WTC11 (cell line): Measurements from ENCODE around the gene PRPF40B. TPM values are rescaled to one million over a fixed set of nuclear protein-coding genes. Genes with fewer than 3 reads are reported as not detected.

Source experiments
- ATAC-seq: fragments of 200-7000 bp; cut with Tn5 transposase; 2 replicates; pipeline ENCODE4 v1.10.0; 2021; ENCODE audit warnings: mild to moderate bottlenecking, moderate library complexity
- CTCF ChIA-PET: fragments of 300-600 bp; sonication (Branson Sonifier 250); formaldehyde crosslinking; loops from one replicate; lab custom pipeline; 2021; ENCODE audit warnings: antibody characterized with exemption; lab: Charles Lee
- POLR2A ChIA-PET: fragments of 350-600 bp; sonication (Branson Sonifier 250); formaldehyde crosslinking; loops from one replicate; lab custom pipeline; 2021; ENCODE audit warnings: antibody characterized with exemption; lab: Charles Lee
- DNase-seq: peaks from one replicate; pipeline ENCODE4 v3.0.0; 2021; ENCODE audit warnings: low spot score
- H3K27ac Mint-ChIP-seq: 2 replicates; pipeline ENCODE4 v1.8.0; 2021; ENCODE audit warnings: mixed read lengths
- H3K27me3 Mint-ChIP-seq: 2 replicates; pipeline ENCODE4 v1.8.0; 2021; ENCODE audit warnings: low read depth, mild to moderate bottlenecking, moderate library complexity, mixed read lengths
- H3K36me3 Mint-ChIP-seq: 2 replicates; pipeline ENCODE4 v1.8.0; 2021; ENCODE audit warnings: mixed read lengths
- H3K4me1 Mint-ChIP-seq: 2 replicates; pipeline ENCODE4 v1.8.0; 2022; ENCODE audit warnings: mixed read lengths
- H3K4me3 Mint-ChIP-seq: 2 replicates; pipeline ENCODE4 v1.8.0; 2021; ENCODE audit warnings: mild to moderate bottlenecking, moderate library complexity, mixed read lengths
- H3K9me3 Mint-ChIP-seq: 2 replicates; pipeline ENCODE4 v1.8.0; 2021; ENCODE audit warnings: mixed read lengths
- ATF1 ChIP-seq: sonication (generic); formaldehyde crosslinking; IDR thresholded peaks from 2 replicates; pipeline ENCODE4 v1.8.1; 2023; ENCODE audit warnings: mild to moderate bottlenecking, moderate library complexity, missing genetic modification reagents
- ATF2 ChIP-seq: sonication (generic); formaldehyde crosslinking; IDR thresholded peaks from 2 replicates; pipeline ENCODE4 v1.8.1; 2022; ENCODE audit warnings: low read depth, missing genetic modification reagents, borderline replicate concordance
- E2F1 ChIP-seq: sonication (generic); formaldehyde crosslinking; IDR thresholded peaks from 2 replicates; pipeline ENCODE4 v1.8.0; 2022; ENCODE audit warnings: mild to moderate bottlenecking, missing genetic modification reagents
- ESRRA ChIP-seq: sonication (generic); formaldehyde crosslinking; IDR thresholded peaks from 2 replicates; pipeline ENCODE4 v1.8.1; 2022; ENCODE audit warnings: mild to moderate bottlenecking, missing genetic modification reagents, borderline replicate concordance
- FOXP1 ChIP-seq: sonication (generic); formaldehyde crosslinking; IDR thresholded peaks from 2 replicates; pipeline ENCODE4 v1.8.0; 2022; ENCODE audit warnings: missing genetic modification reagents, mild to moderate bottlenecking, moderate library complexity, borderline replicate concordance
- FOXP4 ChIP-seq: sonication (generic); formaldehyde crosslinking; IDR thresholded peaks from 2 replicates; pipeline ENCODE4 v1.8.0; 2022; ENCODE audit warnings: mild to moderate bottlenecking, missing genetic modification reagents
- GRHL2 ChIP-seq: fragments of 250-450 bp; sonication (Bioruptor Pico); IDR thresholded peaks from 2 replicates; pipeline ENCODE4 v1.8.0; 2022; ENCODE audit warnings: mild to moderate bottlenecking, moderate library complexity; ENCODE audit not compliant: insufficient replicate concordance, severe bottlenecking
- GTF2I ChIP-seq: fragments of 250-450 bp; sonication (Bioruptor Pico); conservative IDR thresholded peaks from 2 replicates; pipeline ENCODE4 v1.4.0; 2021; ENCODE audit warnings: mild to moderate bottlenecking
- IRF1 ChIP-seq: sonication (generic); formaldehyde crosslinking; IDR thresholded peaks from 2 replicates; pipeline ENCODE4 v1.8.0; 2023; ENCODE audit warnings: missing genetic modification reagents
- IRF2 ChIP-seq: sonication (generic); formaldehyde crosslinking; IDR thresholded peaks from 2 replicates; pipeline ENCODE4 v1.8.0; 2022; ENCODE audit warnings: low read depth, missing genetic modification reagents, borderline replicate concordance
- JAZF1 ChIP-seq: fragments of 250-450 bp; sonication (Bioruptor Pico); IDR thresholded peaks from 2 replicates; pipeline ENCODE4 v1.9.0; 2021; ENCODE audit warnings: moderate library complexity, mild to moderate bottlenecking, inconsistent platforms
- JUN ChIP-seq: sonication (generic); formaldehyde crosslinking; IDR thresholded peaks from 2 replicates; pipeline ENCODE4 v1.8.0; 2023; ENCODE audit warnings: mild to moderate bottlenecking, missing genetic modification reagents
- SOX15 ChIP-seq: fragments of 250-450 bp; sonication (Bioruptor Pico); IDR thresholded peaks from 2 replicates; pipeline ENCODE4 v1.9.0; 2021; ENCODE audit warnings: mild to moderate bottlenecking
- TCF7 ChIP-seq: sonication (generic); formaldehyde crosslinking; IDR thresholded peaks from 2 replicates; pipeline ENCODE4 v1.8.0; 2022; ENCODE audit warnings: mild to moderate bottlenecking, low read depth, missing genetic modification reagents, moderate library complexity
- TP53 ChIP-seq: sonication (generic); formaldehyde crosslinking; IDR thresholded peaks from 2 replicates; pipeline ENCODE4 v1.8.1; 2023; ENCODE audit warnings: mild to moderate bottlenecking, missing genetic modification reagents
- ZMAT4 ChIP-seq: fragments of 250-450 bp; sonication (Bioruptor Pico); IDR thresholded peaks from 2 replicates; pipeline ENCODE4 v1.9.0; 2021; ENCODE audit warnings: mild to moderate bottlenecking
- ZNF121 ChIP-seq: sonication (generic); formaldehyde crosslinking; IDR thresholded peaks from 2 replicates; pipeline ENCODE4 v1.8.0; 2023; ENCODE audit warnings: missing genetic modification reagents
- ZNF138 ChIP-seq: sonication (generic); formaldehyde crosslinking; conservative IDR thresholded peaks from 2 replicates; pipeline ENCODE4 v1.8.1; 2022; ENCODE audit warnings: mild to moderate bottlenecking, moderate library complexity, missing genetic modification reagents
- ZNF263 ChIP-seq: sonication (generic); formaldehyde crosslinking; IDR thresholded peaks from 2 replicates; pipeline ENCODE4 v1.8.1; 2022; ENCODE audit warnings: low read depth, mild to moderate bottlenecking, moderate library complexity, missing genetic modification reagents
- ZNF281 ChIP-seq: sonication (generic); formaldehyde crosslinking; IDR thresholded peaks from 2 replicates; pipeline ENCODE4 v1.8.0; 2023; ENCODE audit warnings: mild to moderate bottlenecking, missing genetic modification reagents
- ZNF317 ChIP-seq: sonication (generic); formaldehyde crosslinking; IDR thresholded peaks from 2 replicates; pipeline ENCODE4 v1.8.1; 2023; ENCODE audit warnings: low read depth, mild to moderate bottlenecking, moderate library complexity, missing genetic modification reagents, borderline replicate concordance
- ZNF416 ChIP-seq: fragments of 250-450 bp; sonication (Bioruptor Pico); IDR thresholded peaks from 2 replicates; pipeline ENCODE4 v1.9.0; 2021; ENCODE audit warnings: mild to moderate bottlenecking, inconsistent platforms
- total RNA-seq: library from RNA; stranded (reverse); gene quantifications from 3 replicates; pipeline ENCODE4 v1.2.3, GENCODE V29; 2021
- TF ChIP-seq, protein P1 (sequence below): sonication (generic); formaldehyde crosslinking; IDR thresholded peaks from 2 replicates; pipeline ENCODE4 v1.8.1; 2023; ENCODE audit warnings: mild to moderate bottlenecking, missing genetic modification reagents
- TF ChIP-seq, protein P2 (sequence below): sonication (generic); formaldehyde crosslinking; IDR thresholded peaks from 2 replicates; pipeline ENCODE4 v1.8.0; 2022; ENCODE audit warnings: mild to moderate bottlenecking, missing genetic modification reagents

The PRPF40B gene
- total RNA-seq, 1 experiment from 2014 or later: 46.0 TPM

DNA sequence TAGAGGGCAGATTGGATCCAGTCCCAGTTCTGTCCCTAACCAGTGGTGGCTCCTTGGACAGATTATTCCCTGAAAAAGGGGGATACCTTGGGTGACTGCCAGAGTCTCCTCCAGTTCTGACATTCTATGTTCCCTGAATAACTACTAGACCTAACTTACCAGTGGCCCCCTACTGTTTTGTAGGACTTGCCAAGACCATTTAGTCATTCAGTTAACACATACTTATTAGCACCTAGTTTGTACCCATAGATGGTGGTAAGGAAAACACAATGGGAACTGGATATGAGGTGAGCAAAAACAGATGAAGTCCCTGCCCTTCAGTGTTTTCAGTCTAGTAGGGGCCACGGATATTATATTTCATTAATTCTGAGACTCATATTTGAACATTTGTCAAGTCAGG, 3.5 kb downstream of the PRPF40B start:
- no peak for ATAC-seq
- POLR2A ChIA-PET: no interaction called here
- peaks cover 16% of the 10 kb centered on the region for H3K4me1 Mint-ChIP-seq
- H3K27me3 Mint-ChIP-seq: no peaks in the 10 kb centered on the region
- no peak overlapping the region for H3K27ac Mint-ChIP-seq
- no peak overlapping the region for H3K4me3 Mint-ChIP-seq
- CTCF ChIA-PET: interaction anchor here (2.5 kb wide), 1 partner anchor 10 kb away, joined by 15 read pairs; no protein-coding TSS in a partner anchor
- peaks cover 2% of the 10 kb centered on the region; the same call in 1 of the 2 replicates for H3K36me3 Mint-ChIP-seq
- no peak for TF ChIP-seq JUN (CRISPR knock-in tag)
- TF ChIP-seq E2F1 (CRISPR knock-in tag): no peak
- TF ChIP-seq JAZF1: no peak
- no peak for TF ChIP-seq ZNF416 (CRISPR knock-in tag)
- TF ChIP-seq, protein P1, sequence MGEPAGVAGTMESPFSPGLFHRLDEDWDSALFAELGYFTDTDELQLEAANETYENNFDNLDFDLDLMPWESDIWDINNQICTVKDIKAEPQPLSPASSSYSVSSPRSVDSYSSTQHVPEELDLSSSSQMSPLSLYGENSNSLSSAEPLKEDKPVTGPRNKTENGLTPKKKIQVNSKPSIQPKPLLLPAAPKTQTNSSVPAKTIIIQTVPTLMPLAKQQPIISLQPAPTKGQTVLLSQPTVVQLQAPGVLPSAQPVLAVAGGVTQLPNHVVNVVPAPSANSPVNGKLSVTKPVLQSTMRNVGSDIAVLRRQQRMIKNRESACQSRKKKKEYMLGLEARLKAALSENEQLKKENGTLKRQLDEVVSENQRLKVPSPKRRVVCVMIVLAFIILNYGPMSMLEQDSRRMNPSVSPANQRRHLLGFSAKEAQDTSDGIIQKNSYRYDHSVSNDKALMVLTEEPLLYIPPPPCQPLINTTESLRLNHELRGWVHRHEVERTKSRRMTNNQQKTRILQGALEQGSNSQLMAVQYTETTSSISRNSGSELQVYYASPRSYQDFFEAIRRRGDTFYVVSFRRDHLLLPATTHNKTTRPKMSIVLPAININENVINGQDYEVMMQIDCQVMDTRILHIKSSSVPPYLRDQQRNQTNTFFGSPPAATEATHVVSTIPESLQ (CRISPR knock-in tag): no peak
- no peak for TF ChIP-seq SOX15
- TF ChIP-seq IRF1 (CRISPR knock-in tag): no peak
- no peak for TF ChIP-seq FOXP1 (CRISPR knock-in tag)
- TF ChIP-seq ZNF138 (CRISPR knock-in tag): no peak
- no peak for TF ChIP-seq GTF2I (CRISPR knock-in tag)
- no peak for TF ChIP-seq ATF1 (CRISPR knock-in tag)
- no peak for TF ChIP-seq ZNF281 (CRISPR knock-in tag)
- TF ChIP-seq ZNF263: no peak
- no peak for DNase-seq
- no peaks in the 10 kb centered on the region for H3K9me3 Mint-ChIP-seq

- Mint-ChIP-seq H3K9me3 (no peaks in the 10 kb centered on the region), H3K36me3 (peaks cover 6% of the 10 kb centered on the region; the same call in 1 of the 2 replicates), H3K27ac (no peak overlapping the region), H3K4me1 (peaks cover 12% of the 10 kb centered on the region), H3K4me3 (no peak overlapping the region), H3K27me3 (no peaks in the 10 kb centered on the region)
- CTCF ChIA-PET: interaction anchor here (0.9 to 2.5 kb wide), 3 partner anchors 9 to 114 kb away, joined by 3 to 15 read pairs (median 4); partner anchors contain the start of gene TMBIM6
- ATAC-seq: no peak
- no peak for DNase-seq
- POLR2A ChIA-PET: no interaction called here
- TF ChIP-seq TP53 (no peak), ATF2 (CRISPR knock-in tag) (no peak), ZNF317 (CRISPR knock-in tag) (no peak), ZMAT4 (CRISPR knock-in tag) (no peak), FOXP4 (no peak), TCF7 (CRISPR knock-in tag) (no peak), IRF2 (no peak), ESRRA (CRISPR knock-in tag) (no peak), ZNF121 (CRISPR knock-in tag) (no peak), GRHL2 (CRISPR knock-in tag) (no peak)
- TF ChIP-seq, protein P2, sequence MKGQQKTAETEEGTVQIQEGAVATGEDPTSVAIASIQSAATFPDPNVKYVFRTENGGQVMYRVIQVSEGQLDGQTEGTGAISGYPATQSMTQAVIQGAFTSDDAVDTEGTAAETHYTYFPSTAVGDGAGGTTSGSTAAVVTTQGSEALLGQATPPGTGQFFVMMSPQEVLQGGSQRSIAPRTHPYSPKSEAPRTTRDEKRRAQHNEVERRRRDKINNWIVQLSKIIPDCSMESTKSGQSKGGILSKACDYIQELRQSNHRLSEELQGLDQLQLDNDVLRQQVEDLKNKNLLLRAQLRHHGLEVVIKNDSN: no peak
Measured at GRCh38 chr12:49627752-49628360, 4.5 kb downstream of the PRPF40B start.
